H1 (cell line): Measurements from ENCODE around the gene PIP5K1B. TPM values are rescaled to one million over a fixed set of nuclear protein-coding genes. Genes with fewer than 3 reads are reported as not detected.

Experiments
- CBX8 ChIP-seq: fragments of 300-800, 300-1000 bp; sonication (generic); IDR thresholded peaks from 2 replicates; pipeline ENCODE4 v1.7.1; 2016; ENCODE audit warnings: low read depth, low read length, borderline replicate concordance
- CEBPB ChIP-seq: IDR thresholded peaks from 2 replicates; pipeline ENCODE4 v1.6.1; 2012; ENCODE audit warnings: low read depth, low read length
- E2F6 ChIP-seq: IDR thresholded peaks from 2 replicates; pipeline ENCODE4 v1.6.1; 2012; ENCODE audit warnings: inconsistent platforms
- NRF1 ChIP-seq: IDR thresholded peaks from 2 replicates; pipeline ENCODE4 v1.6.1; 2011; ENCODE audit warnings: mild to moderate bottlenecking, low read depth, low read length, improper control_type of control experiment
- POLR2A ChIP-seq, 2 experiments: IDR thresholded peaks; 1 replicate in 1 of 2; 2 replicates in 1 of 2; pipeline ENCODE4 v1.6.1; 2011; ENCODE audit warnings: low read depth in 2 of 2, low read length in 2 of 2, mild to moderate bottlenecking in 2 of 2; ENCODE audit errors: control extremely low read depth in 1 of 2
- RAD21 ChIP-seq, 2 experiments: IDR thresholded peaks in 1 of 2; conservative IDR thresholded peaks in 1 of 2; 2 replicates each; pipeline ENCODE4 v1.6.1; 2011; ENCODE audit warnings: low read depth in 2 of 2, low read length in 2 of 2, improper control_type of control experiment in 1 of 2, inconsistent platforms in 1 of 2, mild to moderate bottlenecking in 1 of 2, moderate library complexity in 1 of 2
- SP4 ChIP-seq: IDR thresholded peaks from 2 replicates; pipeline ENCODE4 v1.6.1; 2012; ENCODE audit warnings: low read length, inconsistent platforms
- TAF7 ChIP-seq: optimal IDR thresholded peaks from 2 replicates; pipeline ENCODE3; 2011; ENCODE audit warnings: low read depth, mild to moderate bottlenecking, inconsistent platforms, low read length, moderate library complexity, borderline replicate concordance
- ZNF274 ChIP-seq: IDR thresholded peaks from 2 replicates; pipeline ENCODE4 v1.7.0; 2012; ENCODE audit warnings: low read length, borderline replicate concordance; ENCODE audit errors: extremely low read depth
- polyA plus RNA-seq, 7 experiments: library from polyadenylated mRNA; depleted of rRNA in 3 of 7; stranded (reverse) in 5 of 7; unstranded in 2 of 7; fragments of >200 nt in 5 of 7; fragments of 200-250 nt in 2 of 7; gene quantifications; 1 replicate in 5 of 7; 2 replicates in 1 of 7; 4 replicates in 1 of 7; pipeline versions ENCODE4 v1.2.1 to v1.2.3, GENCODE V29; 2011 to 2013; ENCODE audit warnings: missing spikeins in 2 of 7, mixed read lengths in 2 of 7
- total RNA-seq: library from RNA; stranded (reverse); fragmentation: NEBNext Ultra II Directional; extraction: Animal tissue kit (Norgen Biotek cat#: 25700); gene quantifications from 2 replicates; pipeline ENCODE4 v1.2.1, GENCODE V29; 2021
- TF ChIP-seq, protein P1 (sequence below): fragments of 300-600 bp; sonication (generic); IDR thresholded peaks from 2 replicates; pipeline ENCODE4 v1.7.1; 2012; ENCODE audit warnings: low read length, moderate library complexity, mild to moderate bottlenecking, inconsistent platforms; ENCODE audit not compliant: insufficient replicate concordance

The PIP5K1B gene
- total and polyA plus RNA-seq, 2 of the 8 experiments (the other 6 are each of a cell fraction or from before 2014, with no cell fraction given): 4.7 to 7.7 TPM

GRCh38 chr9:68785965-68786364 lies 80.9 kb downstream of the PIP5K1B start (continued):
- TF ChIP-seq, protein P1, sequence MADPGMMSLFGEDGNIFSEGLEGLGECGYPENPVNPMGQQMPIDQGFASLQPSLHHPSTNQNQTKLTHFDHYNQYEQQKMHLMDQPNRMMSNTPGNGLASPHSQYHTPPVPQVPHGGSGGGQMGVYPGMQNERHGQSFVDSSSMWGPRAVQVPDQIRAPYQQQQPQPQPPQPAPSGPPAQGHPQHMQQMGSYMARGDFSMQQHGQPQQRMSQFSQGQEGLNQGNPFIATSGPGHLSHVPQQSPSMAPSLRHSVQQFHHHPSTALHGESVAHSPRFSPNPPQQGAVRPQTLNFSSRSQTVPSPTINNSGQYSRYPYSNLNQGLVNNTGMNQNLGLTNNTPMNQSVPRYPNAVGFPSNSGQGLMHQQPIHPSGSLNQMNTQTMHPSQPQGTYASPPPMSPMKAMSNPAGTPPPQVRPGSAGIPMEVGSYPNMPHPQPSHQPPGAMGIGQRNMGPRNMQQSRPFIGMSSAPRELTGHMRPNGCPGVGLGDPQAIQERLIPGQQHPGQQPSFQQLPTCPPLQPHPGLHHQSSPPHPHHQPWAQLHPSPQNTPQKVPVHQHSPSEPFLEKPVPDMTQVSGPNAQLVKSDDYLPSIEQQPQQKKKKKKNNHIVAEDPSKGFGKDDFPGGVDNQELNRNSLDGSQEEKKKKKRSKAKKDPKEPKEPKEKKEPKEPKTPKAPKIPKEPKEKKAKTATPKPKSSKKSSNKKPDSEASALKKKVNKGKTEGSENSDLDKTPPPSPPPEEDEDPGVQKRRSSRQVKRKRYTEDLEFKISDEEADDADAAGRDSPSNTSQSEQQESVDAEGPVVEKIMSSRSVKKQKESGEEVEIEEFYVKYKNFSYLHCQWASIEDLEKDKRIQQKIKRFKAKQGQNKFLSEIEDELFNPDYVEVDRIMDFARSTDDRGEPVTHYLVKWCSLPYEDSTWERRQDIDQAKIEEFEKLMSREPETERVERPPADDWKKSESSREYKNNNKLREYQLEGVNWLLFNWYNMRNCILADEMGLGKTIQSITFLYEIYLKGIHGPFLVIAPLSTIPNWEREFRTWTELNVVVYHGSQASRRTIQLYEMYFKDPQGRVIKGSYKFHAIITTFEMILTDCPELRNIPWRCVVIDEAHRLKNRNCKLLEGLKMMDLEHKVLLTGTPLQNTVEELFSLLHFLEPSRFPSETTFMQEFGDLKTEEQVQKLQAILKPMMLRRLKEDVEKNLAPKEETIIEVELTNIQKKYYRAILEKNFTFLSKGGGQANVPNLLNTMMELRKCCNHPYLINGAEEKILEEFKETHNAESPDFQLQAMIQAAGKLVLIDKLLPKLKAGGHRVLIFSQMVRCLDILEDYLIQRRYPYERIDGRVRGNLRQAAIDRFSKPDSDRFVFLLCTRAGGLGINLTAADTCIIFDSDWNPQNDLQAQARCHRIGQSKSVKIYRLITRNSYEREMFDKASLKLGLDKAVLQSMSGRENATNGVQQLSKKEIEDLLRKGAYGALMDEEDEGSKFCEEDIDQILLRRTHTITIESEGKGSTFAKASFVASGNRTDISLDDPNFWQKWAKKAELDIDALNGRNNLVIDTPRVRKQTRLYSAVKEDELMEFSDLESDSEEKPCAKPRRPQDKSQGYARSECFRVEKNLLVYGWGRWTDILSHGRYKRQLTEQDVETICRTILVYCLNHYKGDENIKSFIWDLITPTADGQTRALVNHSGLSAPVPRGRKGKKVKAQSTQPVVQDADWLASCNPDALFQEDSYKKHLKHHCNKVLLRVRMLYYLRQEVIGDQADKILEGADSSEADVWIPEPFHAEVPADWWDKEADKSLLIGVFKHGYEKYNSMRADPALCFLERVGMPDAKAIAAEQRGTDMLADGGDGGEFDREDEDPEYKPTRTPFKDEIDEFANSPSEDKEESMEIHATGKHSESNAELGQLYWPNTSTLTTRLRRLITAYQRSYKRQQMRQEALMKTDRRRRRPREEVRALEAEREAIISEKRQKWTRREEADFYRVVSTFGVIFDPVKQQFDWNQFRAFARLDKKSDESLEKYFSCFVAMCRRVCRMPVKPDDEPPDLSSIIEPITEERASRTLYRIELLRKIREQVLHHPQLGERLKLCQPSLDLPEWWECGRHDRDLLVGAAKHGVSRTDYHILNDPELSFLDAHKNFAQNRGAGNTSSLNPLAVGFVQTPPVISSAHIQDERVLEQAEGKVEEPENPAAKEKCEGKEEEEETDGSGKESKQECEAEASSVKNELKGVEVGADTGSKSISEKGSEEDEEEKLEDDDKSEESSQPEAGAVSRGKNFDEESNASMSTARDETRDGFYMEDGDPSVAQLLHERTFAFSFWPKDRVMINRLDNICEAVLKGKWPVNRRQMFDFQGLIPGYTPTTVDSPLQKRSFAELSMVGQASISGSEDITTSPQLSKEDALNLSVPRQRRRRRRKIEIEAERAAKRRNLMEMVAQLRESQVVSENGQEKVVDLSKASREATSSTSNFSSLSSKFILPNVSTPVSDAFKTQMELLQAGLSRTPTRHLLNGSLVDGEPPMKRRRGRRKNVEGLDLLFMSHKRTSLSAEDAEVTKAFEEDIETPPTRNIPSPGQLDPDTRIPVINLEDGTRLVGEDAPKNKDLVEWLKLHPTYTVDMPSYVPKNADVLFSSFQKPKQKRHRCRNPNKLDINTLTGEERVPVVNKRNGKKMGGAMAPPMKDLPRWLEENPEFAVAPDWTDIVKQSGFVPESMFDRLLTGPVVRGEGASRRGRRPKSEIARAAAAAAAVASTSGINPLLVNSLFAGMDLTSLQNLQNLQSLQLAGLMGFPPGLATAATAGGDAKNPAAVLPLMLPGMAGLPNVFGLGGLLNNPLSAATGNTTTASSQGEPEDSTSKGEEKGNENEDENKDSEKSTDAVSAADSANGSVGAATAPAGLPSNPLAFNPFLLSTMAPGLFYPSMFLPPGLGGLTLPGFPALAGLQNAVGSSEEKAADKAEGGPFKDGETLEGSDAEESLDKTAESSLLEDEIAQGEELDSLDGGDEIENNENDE: no peak
- TF ChIP-seq CBX8 (no peak), RAD21 (IDR thresholded peaks at IDR 0.05 in 1 of 2, conservative IDR thresholded peaks at IDR 0.05 in 1 of 2; ENCODE audit: low read depth in 2 of 2, low read length in 2 of 2) (no peak), POLR2A (IDR thresholded peaks at IDR 0.05; ENCODE audit: control extremely low read depth in 1 of 2, low read depth in 2 of 2, low read length in 2 of 2) (no peak), NRF1 (no peak), TAF7 (no peak), SP4 (no peak), E2F6 (no peak), CEBPB (no peak), ZNF274 (no peak)
